Activated CD8-positive, alpha-beta T cell treated with anti-CD3 and anti-CD28 coated beads for 36 hours (primary cell): ENCODE data around the gene MFNG. TPM values are rescaled to one million over a fixed set of nuclear protein-coding genes. Genes with fewer than 3 reads are reported as not detected.

ENCODE experiments used
- ATAC-seq: fragments of 200-7000 bp; cut with Tn5 transposase; one replicate; pipeline ENCODE4 v1.10.0; 2021; ENCODE audit warnings: mild to moderate bottlenecking, moderate library complexity
- CTCF ChIA-PET: fragments of 350-600 bp; sonication (Branson Sonifier 250); formaldehyde crosslinking; loops from one replicate; lab custom pipeline; 2021; ENCODE audit warnings: antibody characterized with exemption; lab: Charles Lee
- POLR2A ChIA-PET: fragments of 350-600 bp; sonication (Branson Sonifier 250); formaldehyde crosslinking; loops from one replicate; lab custom pipeline; 2021; ENCODE audit warnings: antibody characterized with exemption; lab: Charles Lee
- DNase-seq: peaks from one replicate; pipeline ENCODE4 v3.0.0-alpha.2; 2020
- H3K27ac Mint-ChIP-seq: one replicate; pipeline ENCODE4 v1.8.0; 2021; ENCODE audit warnings: mild to moderate bottlenecking, mixed read lengths
- H3K27me3 Mint-ChIP-seq: one replicate; pipeline ENCODE4 v1.8.0; 2021; ENCODE audit warnings: mixed read lengths
- H3K36me3 Mint-ChIP-seq: one replicate; pipeline ENCODE4 v1.8.0; 2021; ENCODE audit warnings: low read depth, mixed read lengths
- H3K4me1 Mint-ChIP-seq: one replicate; pipeline ENCODE4 v1.8.0; 2021; ENCODE audit warnings: low read depth, mixed read lengths
- H3K4me3 Mint-ChIP-seq: one replicate; pipeline ENCODE4 v1.8.0; 2021; ENCODE audit warnings: mild to moderate bottlenecking, moderate library complexity, mixed read lengths
- H3K9me3 Mint-ChIP-seq: one replicate; pipeline ENCODE4 v1.8.0; 2021; ENCODE audit warnings: mixed read lengths
- CTCF ChIP-seq: fragments of 200-600 bp; IDR thresholded peaks from one replicate; pipeline ENCODE4 v1.8.0; 2022; ENCODE audit warnings: antibody characterized with exemption, mild to moderate bottlenecking
- intact Hi-C: fragments of 100-400 bp; cut with micrococcal nuclease; formaldehyde crosslinking; loops from one replicate; pipeline ENCODE4 v1.10.0; 2022
- total RNA-seq, 2 experiments: library from RNA; stranded (reverse); gene quantifications; one replicate each; pipeline ENCODE4 v1.2.3, GENCODE V29; 2021

The MFNG gene
- total RNA-seq, 2 experiments from 2014 or later: 155 to 160 TPM

DNA sequence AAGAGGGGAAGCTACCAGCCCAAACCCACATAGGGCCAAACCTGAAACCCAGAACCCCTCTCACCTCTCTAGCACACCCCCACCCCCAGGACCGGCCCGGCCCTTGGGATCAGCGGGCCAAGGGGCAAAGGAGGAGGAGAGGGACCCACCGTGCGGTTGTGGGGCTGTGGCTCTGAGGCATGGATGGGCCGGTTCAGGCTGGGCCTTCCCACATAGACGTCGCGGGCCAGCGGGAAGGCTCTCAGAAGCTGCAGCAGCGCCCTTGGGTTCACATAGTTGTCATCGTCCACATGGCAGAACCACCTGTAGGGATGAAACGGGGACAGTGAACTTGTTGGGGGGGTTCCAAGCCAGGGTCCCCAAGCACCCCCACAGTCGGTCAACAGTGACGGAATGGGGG, 7.0 kb downstream of the MFNG start:
- Mint-ChIP-seq H3K27me3 (no peaks in the 10 kb centered on the region), H3K27ac (peak overlapping the region; percentile 20), H3K4me1 (peaks cover 32% of the 10 kb centered on the region), H3K36me3 (peaks cover 52% of the 10 kb centered on the region), H3K4me3 (no peak overlapping the region), H3K9me3 (no peaks in the 10 kb centered on the region)
- intact Hi-C loops: no loop called here
- ATAC-seq (no peak), DNase-seq (no peak)
- CTCF ChIA-PET: no interaction called here
- POLR2A ChIA-PET: no interaction called here
- TF ChIP-seq CTCF: no peak

DNA sequence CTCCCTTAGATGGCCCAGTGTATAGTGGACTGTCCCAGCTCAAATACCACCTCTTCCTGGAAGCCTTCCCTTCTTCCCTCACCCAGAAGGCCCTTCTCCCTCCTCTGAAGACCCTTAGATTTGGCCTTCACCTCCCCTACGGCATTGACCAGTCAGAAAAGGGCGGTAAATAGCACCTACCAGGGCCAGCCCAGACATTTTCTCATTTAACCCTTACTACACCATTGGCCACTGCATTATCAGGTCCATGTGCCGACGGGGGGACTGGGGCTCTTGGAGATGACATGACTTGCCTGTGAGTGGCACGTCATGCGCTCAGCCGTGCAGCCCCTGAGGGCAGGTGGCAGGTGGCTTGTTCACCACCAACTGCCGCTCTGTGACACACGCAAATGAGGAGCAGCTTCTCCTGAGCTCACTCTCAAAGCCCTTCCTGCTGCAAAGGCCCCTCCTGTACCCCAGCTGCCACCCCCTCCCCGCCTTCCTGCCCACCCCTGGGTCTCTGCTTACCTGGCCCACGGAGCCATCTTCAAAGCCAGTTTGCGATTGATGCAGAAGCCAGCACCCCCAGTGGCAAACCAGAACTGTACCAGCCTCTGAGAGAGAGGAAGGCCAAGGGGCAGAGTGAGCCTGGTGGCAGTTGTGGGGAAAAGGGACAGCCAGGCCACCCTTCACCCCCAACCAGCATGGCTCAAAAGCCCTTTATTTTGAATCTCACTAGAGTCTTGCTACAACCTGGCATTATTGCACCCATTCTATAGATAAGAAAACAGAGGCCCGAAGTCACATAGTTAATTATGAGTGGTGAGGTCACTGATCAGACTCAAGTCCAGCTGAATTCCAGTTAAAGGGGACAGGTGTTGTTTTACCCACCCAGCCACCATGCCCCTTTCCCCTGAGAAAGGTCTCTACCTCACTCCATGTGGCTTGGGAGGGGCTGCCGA, 9.5 kb downstream of the MFNG start:
- CTCF ChIA-PET: interaction anchor here (0.7 kb wide), 1 partner anchor 21 kb away, joined by 3 read pairs; no protein-coding TSS in a partner anchor
- POLR2A ChIA-PET: interaction anchor here (1.3 kb wide), 1 partner anchor 8 kb away, joined by 7 read pairs; no protein-coding TSS in a partner anchor

DNA sequence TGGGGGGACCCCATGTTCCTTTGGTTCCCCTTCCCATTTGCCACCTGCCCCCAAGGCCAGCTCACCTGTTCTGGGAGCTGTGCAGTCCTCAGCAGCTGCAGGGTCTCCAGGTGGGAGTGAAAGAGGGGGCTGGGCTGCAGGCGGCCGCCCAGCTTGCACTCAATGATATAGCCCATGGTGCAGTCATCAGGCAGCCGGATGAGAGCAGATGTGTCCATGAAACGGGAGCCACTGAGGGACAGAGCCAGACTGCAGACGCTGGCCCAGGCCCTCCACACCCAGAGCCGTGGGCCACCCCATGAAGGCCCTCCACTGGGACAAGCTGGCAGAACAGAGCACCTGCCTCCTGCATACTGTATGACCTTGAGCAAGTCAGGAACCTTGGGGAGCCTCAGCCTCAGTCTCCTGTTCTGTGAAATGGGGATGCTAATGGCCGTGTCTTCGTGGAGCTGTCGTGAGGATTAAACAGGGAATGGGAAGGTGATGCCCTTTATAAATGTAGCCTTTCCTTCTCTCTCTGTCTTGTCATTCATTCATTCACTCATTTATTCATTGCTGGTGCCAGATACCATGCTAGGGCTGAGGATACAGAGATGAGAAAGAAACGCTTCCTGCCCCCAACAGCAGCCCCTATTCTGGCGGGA, 11.6 kb downstream of the MFNG start:
- H3K4me3 Mint-ChIP-seq: no peak overlapping the region
- peaks cover 5% of the 10 kb centered on the region for H3K4me1 Mint-ChIP-seq
- DNase-seq (no peak), ATAC-seq (no peak)
- H3K9me3 Mint-ChIP-seq: no peaks in the 10 kb centered on the region
- intact Hi-C loops: no loop called here
- no peak for TF ChIP-seq CTCF
- POLR2A ChIA-PET: interaction anchor here (1.5 kb wide), 1 partner anchor 138 kb away, joined by 4 read pairs; no protein-coding TSS in a partner anchor
- no peak overlapping the region for H3K27ac Mint-ChIP-seq
- H3K36me3 Mint-ChIP-seq: peaks cover 48% of the 10 kb centered on the region
- CTCF ChIA-PET: interaction anchor here (0.9 to 1.0 kb wide), 2 partner anchors 18 to 150 kb away, joined by 3 read pairs; no protein-coding TSS in a partner anchor
- no peaks in the 10 kb centered on the region for H3K27me3 Mint-ChIP-seq

More for the DNA sequence above, 9.5 kb downstream of the MFNG start:
- no peak for ATAC-seq
- DNase-seq: no peak
- peaks cover 46% of the 10 kb centered on the region for H3K36me3 Mint-ChIP-seq
- no peaks in the 10 kb centered on the region for H3K27me3 Mint-ChIP-seq
- H3K4me1 Mint-ChIP-seq: peaks cover 12% of the 10 kb centered on the region
- H3K9me3 Mint-ChIP-seq: no peaks in the 10 kb centered on the region
- H3K4me3 Mint-ChIP-seq: no peak overlapping the region
- TF ChIP-seq CTCF: no peak
- intact Hi-C loops: no loop called here
- peak overlapping the region; percentile 34 for H3K27ac Mint-ChIP-seq

- ChIA-PET CTCF (interaction anchor here (0.9 to 2.8 kb wide), 13 partner anchors 7 to 213 kb away, joined by 3 to 31 read pairs (median 7); partner anchors contain the start of gene MFNG), POLR2A (interaction anchor here (0.9 to 1.5 kb wide), 2 partner anchors 8 to 137 kb away, joined by 4 to 6 read pairs; no protein-coding TSS in a partner anchor)
- peaks cover 5% of the 10 kb centered on the region for H3K4me1 Mint-ChIP-seq
- no peak overlapping the region for H3K27ac Mint-ChIP-seq
- no peak for TF ChIP-seq CTCF
- peaks cover 46% of the 10 kb centered on the region for H3K36me3 Mint-ChIP-seq
- no peak overlapping the region for H3K4me3 Mint-ChIP-seq
- no peaks in the 10 kb centered on the region for H3K27me3 Mint-ChIP-seq
- ATAC-seq: no peak
- intact Hi-C loops: no loop called here
- no peak for DNase-seq
- no peaks in the 10 kb centered on the region for H3K9me3 Mint-ChIP-seq
Observed at GRCh38 chr22:37473437-37473946, 12.7 kb downstream of the MFNG start.
